ENCODE data around the gene FCAR.
"Not testable (repeated sequence)": the region's sequence is repeated elsewhere in the genome, so short reads cannot be mapped to it uniquely, and the experiment has no call there.

Gene FCAR

GRCh38 chr19:54896036-54896435 is 22.0 kb downstream of the FCAR start:
- DNase-seq: no peak

- not testable (repeated sequence) for DNase-seq
Measured at GRCh38 chr19:54898685-54899084, 24.6 kb downstream of the FCAR start.

GRCh38 chr19:54899646-54900045 is 25.6 kb downstream of the FCAR start:
- DNase-seq: not testable (repeated sequence)

- not testable (repeated sequence) for DNase-seq
Measured at GRCh38 chr19:54901153-54901552, 27.1 kb downstream of the FCAR start.

GRCh38 chr19:54902061-54902460 is 28.0 kb downstream of the FCAR start:
- DNase-seq: no peak

GRCh38 chr19:54903303-54903702 is 29.3 kb downstream of the FCAR start:
- no peak for DNase-seq

GRCh38 chr19:54904261-54904660 is 30.2 kb downstream of the FCAR start:
- DNase-seq: not testable (repeated sequence)

- no peak for DNase-seq
Measured at GRCh38 chr19:54905421-54905802, 31.4 kb downstream of the FCAR start.

GRCh38 chr19:54905803-54906511 is 31.9 kb downstream of the FCAR start, which contains the start of gene NCR1:
NCR1 (plus strand) TSS chr19:54906148; CDS start chr19:54906188, 40 bp downstream.
- DNase-seq: no peak

GRCh38 chr19:54906819-54907218 is 32.8 kb downstream of the FCAR start:
- DNase-seq: no peak

GRCh38 chr19:54907899-54908298 is 33.9 kb downstream of the FCAR start:
- not testable (repeated sequence) for DNase-seq

GRCh38 chr19:54916822-54917221 is 42.8 kb downstream of the FCAR start:
- DNase-seq: no peak

GRCh38 chr19:54918499-54918898 is 44.5 kb downstream of the FCAR start:
- no peak for DNase-seq

GRCh38 chr19:54919646-54920563 is 45.9 kb downstream of the FCAR start:
- not testable (repeated sequence) for DNase-seq

- no peak for DNase-seq
Measured at GRCh38 chr19:54921082-54921481, 47.0 kb downstream of the FCAR start.

GRCh38 chr19:54923276-54923675 is 49.2 kb downstream of the FCAR start:
- no peak for DNase-seq

GRCh38 chr19:54928299-54928698 is 54.3 kb downstream of the FCAR start:
- DNase-seq: no peak

- DNase-seq: no peak
Measured at GRCh38 chr19:54937926-54938325, 63.9 kb downstream of the FCAR start.

- DNase-seq: no peak
Measured at GRCh38 chr19:54938906-54939305, 64.9 kb downstream of the FCAR start.

- not testable (repeated sequence) for DNase-seq
Measured at GRCh38 chr19:54939538-54939937, 65.5 kb downstream of the FCAR start.
